Posterior vena cava (tissue), 2 donors: ENCODE data around the gene JMJD7. TPM values are rescaled to one million over a fixed set of nuclear protein-coding genes. Genes with fewer than 3 reads are reported as not detected.

Source experiments
- DNase-seq: peaks from one replicate; pipeline ENCODE4 v3.0.0-alpha.2; 2020; ENCODE audit warnings: low spot score
- intact Hi-C, 2 donors: fragments of 100-400 bp; cut with DNase I; formaldehyde crosslinking; loops; one replicate each; pipeline versions ENCODE4 v1.14.1 to v1.14.2; 2022 to 2023
- total RNA-seq, 2 donors: library from RNA; stranded (reverse); fragmentation: NEBNext Ultra II Directional; extraction: Animal tissue kit (Norgen Biotek cat#: 25700); gene quantifications; one replicate each; pipeline ENCODE4 v1.2.1, GENCODE V29; 2021
- donor health status: DM: yes; HTN: yes; CAD: no.
- donor health status: DM: yes; HTN: yes; CAD: no.

Gene JMJD7
- total RNA-seq, 2 donors from 2014 or later = 4.9 to 13.8 TPM

DNA sequence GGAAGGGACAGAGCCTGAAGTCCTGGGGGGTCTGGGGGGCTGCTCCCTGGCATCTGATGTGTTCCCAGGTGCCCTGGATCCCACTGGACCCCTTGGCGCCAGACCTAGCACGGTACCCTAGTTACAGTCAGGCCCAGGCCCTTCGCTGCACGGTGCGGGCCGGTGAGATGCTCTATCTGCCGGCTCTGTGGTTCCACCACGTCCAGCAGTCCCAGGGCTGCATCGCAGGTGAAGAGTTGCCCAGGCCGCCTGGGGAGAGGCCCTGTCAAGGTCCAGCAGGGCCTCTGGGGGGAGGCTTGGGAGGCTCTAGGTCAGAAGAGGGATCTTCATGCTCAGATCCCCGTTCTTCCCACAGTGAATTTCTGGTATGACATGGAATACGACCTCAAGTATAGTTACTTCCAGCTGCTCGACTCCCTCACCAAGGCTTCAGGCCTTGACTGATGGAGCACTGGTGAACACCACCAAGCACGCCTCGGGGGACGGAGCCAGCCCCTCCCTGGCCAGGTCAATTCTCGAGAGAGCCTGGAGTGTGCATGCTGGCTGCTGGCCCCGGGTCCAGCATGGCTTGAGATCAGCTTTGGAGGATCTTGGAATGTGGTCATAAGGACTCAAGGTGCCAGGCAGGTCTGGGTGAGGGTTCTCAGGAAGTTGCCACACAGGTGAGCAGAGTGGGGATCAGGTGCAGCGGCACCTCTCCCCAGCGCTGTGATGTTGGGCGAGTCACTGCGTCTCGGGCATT is 9.0 kb downstream of the JMJD7 start:
- DNase-seq = no peak
- intact Hi-C loops = no loop called here

DNA sequence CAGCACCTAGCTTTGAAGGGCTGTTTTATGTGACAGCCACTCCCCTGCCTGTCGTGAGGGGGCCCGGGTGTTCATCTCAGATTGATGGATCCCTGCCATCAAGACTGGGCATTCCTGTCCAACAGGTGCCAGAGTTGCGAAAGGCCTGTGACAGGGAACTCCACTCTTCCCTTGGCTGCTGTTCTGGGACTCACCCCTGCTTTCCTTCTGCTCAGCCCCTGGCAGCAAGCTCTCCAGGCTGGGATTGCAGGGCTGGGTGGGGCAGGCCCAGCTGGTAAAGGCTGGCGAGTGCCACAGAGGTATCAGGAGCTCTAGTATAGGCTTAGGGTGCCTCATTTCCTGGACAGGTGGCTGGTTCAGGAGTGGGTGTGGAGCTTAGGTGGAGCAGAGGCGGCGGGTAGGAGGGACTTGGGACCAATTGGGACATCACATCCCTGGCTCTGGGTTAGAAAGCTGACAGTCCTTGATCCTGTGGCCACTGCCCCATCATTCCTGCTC is 10.6 kb downstream of the JMJD7 start, which contains the start of gene PLA2G4B:
TSS of gene PLA2G4B (plus strand) at position 448 of the 498 bp plus-strand sequence. CDS start 67 bp downstream, outside the sequence.
- intact Hi-C loops = loop anchor here in 1 of 2 donors (1.0 kb wide), 1 partner anchor 19 kb away; no protein-coding TSS in a partner anchor

DNA sequence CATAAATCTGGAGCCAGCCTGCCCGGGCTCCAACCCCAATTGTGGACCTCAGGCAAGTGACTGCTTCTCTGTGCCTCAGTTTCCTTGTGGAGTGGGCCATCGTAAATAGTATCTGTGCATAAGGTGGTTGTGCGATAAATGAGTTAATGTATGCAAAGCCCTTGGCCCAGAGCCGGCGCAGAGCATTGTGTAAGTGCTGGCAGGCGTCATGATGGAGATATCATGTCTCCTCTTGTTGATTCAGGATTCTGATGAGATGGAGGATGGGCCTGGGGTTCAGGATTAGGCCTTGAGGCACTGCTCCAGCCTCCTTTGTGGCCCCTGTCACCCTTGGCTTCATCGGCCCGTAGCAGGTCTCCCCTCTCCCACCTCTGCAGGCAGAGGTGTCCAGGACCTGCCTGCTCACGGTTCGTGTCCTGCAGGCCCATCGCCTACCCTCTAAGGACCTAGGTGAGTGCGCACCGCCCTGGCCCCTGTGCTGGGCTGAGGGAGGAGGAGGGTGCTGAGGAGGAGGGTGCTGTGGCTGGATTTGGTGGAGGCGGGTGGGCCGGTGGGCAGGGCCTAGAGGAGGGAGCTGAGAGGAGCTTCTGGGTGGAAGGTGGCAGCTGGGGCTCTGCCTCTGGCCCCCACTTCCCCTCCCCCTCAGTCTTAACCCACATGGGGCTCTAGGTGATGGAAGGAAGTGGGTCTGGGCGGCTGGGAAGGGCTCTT is 12.0 kb downstream of the JMJD7 start:
- intact Hi-C loops = no loop called here
- DNase-seq = no peak

More for the DNA sequence above, 10.6 kb downstream of the JMJD7 start, which contains the start of gene PLA2G4B:
- DNase-seq = no peak

DNA sequence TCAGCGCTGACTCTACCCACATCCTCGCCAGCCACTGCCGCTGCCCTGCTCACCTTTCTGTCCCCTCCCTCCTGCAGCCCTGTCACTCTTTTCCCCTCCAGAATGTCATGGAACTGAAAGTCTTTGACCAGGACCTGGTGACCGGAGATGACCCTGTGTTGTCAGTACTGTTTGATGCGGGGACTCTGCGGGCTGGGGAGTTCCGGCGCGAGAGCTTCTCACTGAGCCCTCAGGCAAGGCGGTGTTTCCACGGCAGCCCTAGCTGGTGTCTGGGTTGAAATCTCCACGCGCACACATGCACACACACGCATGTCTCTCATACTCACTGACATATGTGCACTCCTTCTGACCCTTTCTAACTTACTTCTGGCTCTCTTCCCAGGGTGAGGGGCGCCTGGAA is 12.8 kb downstream of the JMJD7 start:
- no peak for DNase-seq
- intact Hi-C loops = no loop called here

DNA sequence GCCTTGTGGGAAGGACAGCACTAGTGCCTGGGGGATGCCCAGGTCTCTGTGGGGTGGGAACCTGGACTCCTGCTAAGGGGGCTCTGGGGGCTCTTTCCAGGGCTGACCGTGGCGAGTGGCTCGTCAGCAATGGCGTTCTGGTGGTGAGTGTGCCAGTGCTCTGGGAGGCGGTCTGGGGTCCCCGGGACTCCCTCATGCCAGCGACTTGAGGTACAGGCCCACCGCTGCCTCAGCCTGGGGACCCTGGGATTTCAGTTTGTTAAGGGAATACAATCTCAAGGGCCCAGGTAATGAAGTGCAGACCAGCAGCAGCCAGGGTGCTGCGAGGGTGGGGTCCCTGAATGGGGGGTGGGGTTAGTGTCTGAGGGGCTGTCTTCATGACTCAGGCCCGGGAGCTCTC is 13.2 kb downstream of the JMJD7 start:
- DNase-seq = no peak
- intact Hi-C loops = no loop called here

DNA sequence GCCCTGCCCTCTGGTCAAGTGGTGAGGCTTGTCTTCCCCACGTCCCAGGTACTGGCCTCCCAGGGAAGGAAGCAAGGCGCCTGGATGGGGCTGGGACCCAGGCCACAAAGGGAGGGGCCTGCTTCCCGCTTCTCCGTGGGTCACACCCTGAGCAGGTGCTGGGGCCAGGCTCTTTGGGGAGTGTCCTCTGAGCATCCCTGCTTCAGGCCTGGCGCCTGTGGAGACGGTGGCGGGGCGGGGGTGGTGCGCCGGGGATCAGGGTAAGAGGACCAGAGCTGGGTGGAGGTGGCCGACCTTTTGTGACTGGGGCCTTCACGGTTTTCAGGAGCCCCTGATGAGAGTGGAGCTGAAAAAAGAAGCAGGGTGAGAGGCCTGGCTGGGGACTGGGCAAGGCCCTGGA is 14.3 kb downstream of the JMJD7 start:
- intact Hi-C loops = no loop called here
- no peak for DNase-seq

DNA sequence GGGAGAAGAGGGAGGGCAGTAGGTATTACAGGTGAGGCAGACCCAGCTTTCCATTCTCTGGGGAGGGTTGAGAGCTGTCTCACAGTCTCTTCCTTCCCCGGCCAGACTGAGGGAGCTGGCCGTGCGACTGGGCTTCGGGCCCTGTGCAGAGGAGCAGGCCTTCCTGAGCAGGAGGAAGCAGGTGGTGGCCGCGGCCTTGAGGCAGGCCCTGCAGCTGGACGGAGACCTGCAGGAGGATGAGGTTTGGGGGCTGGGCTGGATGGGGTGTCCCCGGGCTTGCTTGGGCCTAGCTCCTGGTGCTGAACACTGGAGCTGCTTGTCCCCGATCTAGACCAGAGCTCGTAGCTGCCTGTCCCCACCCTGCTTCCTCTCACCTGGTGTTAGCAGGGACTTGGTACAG is 15.7 kb downstream of the JMJD7 start:
- DNase-seq = no peak
- intact Hi-C loops = no loop called here

DNA sequence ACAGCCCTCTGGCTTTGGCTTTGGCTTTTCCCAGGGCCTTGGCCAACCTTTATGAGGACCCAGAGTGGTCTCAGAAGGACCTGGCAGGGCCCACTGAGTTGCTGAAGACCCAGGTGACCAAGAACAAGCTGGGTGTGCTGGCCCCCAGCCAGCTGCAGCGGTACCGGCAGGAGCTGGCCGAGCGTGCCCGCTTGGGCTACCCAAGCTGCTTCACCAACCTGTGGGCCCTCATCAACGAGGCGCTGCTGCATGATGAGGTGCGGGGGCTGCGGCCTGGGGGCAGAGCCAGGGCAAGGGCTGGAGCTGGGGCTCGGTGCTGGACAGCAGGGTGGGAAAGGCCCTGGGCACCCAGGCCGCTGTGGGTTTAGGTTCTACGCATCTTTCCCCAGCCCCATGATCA is 16.9 kb downstream of the JMJD7 start:
- intact Hi-C loops = no loop called here
- DNase-seq = no peak

DNA sequence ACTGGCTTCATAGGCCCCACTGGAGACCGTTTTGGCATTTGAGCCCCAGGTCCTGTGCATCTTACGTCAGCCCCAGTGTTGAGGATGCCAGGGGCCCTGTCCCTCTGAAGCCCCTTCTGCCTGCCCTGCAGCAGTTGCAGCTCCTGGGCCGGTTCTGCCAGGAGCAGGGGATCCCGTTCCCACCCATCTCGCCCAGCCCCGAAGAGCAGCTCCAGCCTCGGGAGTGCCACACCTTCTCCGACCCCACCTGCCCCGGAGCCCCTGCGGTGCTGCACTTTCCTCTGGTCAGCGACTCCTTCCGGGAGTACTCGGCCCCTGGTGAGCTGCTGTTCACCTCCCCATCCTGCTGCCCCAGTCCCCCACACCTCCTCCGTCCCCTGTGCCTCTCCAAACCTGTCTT is 19.3 kb downstream of the JMJD7 start:
- intact Hi-C loops = no loop called here
- DNase-seq = no peak

DNA sequence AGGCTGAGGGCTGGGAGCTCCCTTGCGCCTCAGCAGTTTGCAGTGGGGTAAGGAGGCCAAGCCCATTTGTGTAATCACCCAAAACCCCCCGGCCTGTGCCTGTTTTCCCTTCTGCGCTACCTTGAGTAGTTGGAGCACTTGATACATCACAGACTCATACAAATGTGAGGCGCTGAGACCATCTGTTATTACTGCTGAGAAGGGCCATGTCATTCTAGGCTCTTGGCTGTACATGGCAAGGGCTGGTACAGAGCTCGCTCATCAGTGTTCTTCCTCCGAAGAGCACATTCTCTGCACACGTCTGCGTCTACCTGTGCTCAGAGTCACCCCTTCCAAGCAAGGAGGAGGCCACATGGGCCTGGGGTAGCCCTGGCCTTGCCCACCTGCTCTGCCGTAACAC is 20.1 kb downstream of the JMJD7 start:
- no peak for DNase-seq
- intact Hi-C loops = no loop called here

DNA sequence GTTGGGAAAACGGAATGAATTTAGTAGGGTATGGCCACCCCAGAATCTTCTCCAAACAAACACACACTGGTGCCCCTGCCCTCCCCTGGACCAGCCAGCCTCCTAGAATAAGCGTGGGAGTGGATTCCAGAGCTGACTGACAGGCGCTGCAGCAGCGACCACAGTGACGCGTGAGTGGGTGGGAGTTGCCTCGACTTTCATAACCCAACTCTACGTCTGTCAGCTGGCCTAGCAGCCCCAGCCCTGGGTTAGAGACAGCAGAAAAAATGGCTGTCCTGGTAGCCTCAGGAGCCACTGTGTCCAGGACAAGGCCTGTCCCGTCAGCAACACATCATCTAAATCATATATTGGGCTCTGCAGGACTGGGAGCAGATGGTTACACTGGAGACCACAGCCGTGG is 20.7 kb downstream of the JMJD7 start:
- no peak for DNase-seq
- intact Hi-C loops = no loop called here

DNA sequence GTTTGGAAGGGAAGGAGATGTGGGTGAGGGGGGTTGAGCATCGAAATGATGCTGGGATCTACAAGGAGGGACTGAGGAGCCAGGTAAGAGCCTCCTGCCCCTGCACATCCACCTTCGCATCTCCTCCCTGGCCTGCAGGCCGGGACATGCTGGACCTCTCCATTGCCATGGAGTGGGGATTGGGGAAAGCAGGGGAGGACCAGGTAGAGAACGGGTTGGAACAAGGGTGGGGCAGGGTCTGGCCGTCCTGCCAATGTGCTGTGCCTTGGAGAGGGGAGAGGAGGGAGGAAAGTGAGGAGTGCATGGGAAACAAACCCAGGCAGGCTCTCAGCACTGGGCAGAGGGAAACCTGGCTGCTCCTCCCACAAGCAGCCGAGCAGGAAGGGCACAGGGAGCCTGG is 21.3 kb downstream of the JMJD7 start:
- intact Hi-C loops = no loop called here
- DNase-seq = no peak

DNA sequence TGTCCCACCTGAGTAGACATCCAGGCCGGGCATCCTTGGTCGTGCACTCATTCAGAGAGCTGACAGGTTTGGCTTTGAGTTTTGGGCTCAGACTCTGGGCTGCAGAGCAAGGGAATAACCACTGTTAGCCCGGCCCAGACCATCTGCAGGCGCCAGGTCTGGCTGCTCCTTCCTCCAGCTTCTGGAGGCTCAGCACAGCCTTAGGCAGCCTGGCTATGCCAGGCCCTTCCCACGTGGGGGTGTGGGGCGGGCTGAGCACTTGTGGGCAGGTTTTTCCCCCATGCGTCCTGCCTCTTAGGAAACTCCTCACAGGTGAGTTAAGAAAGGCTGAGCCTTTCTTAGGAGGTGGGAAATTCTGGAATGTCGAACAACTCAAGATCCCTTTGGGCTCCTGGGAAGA is 22.0 kb downstream of the JMJD7 start:
- intact Hi-C loops = loop anchor here in 1 of 2 donors (2.0 kb wide), 1 partner anchor 49 kb away; no protein-coding TSS in a partner anchor
- DNase-seq = no peak

DNA sequence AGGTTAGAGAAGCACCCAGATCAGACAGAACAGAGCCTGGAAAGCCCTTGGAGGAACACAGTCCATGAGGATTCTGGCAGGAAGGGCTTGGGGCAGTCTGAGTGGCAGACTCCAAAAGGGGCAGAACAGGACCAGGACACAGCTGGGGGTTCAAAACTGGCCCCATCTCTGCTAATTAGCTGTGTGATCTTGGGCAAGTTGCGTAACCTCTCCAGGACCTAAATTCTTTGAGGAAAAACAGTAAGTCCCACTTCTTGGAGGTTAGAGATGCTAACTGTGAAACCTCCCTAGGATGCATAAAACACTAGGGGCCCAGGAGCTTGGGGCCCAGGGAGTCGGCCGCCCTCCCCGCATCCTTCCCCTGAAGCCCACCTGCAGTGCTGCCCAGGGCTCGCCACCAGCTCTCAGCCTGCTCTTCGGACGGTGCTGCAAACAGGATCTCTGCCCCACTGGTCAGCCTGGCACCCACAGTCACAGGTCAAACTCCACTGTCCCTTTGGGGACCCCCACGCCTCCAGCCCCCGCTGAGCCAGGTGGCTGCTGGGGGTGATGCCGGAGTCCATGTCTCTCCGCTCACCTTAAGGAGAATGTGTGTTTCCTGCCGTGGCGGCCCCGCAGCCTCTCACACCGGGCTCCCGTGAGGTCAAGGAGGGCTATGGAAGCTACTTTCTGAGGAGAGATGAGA is 22.7 kb downstream of the JMJD7 start:
- no peak for DNase-seq
- intact Hi-C loops = loop anchor here in 1 of 2 donors (2.0 kb wide), 1 partner anchor 48 kb away; no protein-coding TSS in a partner anchor

DNA sequence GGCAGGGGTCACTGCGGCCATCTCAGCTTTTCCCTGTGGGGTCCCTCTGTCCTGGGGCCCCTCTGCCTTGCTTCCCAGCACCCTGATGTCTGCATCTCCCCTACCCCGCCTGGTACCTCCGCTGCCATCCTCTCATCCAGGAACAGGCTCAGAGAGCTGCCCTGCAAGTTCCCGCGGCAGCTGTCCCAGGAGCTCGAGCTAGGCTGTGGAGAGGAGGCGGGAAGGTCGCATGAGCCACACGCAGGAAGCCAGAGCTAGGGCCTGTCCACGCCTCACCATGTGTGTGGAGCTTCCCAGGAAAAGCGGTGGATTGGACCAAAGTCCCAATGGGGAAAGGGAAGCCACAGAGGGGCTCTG is 23.3 kb downstream of the JMJD7 start:
- DNase-seq = no peak
- intact Hi-C loops = loop anchor here in 1 of 2 donors (2.0 kb wide), 1 partner anchor 48 kb away; no protein-coding TSS in a partner anchor

DNA sequence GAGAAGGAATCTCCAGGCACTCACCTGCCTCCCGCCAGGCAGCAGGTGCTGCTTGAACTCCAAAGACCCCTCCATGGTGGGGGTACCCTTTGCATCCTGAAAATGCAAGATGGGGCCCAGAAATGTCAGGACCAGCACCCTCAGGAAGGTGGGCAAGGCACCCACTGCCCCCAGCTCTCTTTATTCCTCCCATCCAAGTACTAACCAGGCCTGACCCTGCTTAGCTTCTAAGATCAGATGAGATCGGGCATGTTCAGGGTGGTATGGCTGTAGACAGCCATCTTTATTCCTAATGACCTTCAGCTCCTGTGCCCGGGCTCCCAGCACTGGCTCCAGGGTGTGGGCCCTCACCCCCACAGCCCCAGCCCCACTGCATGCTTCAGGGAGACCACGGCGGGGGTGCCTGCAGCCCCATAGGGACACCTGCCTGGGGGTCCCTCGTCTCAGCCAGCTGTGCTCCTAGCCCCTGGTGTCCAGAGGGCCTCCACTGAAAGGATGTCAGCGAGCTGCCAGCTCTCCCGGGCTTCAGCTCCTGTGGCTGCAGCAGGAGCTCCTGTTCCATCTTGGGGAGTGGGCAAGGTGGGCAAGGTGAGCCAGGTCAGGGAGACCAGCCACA is 24.0 kb downstream of the JMJD7 start:
- intact Hi-C loops = loop anchor here in 1 of 2 donors (2.0 kb wide), 1 partner anchor 47 kb away; no protein-coding TSS in a partner anchor
- no peak for DNase-seq

DNA sequence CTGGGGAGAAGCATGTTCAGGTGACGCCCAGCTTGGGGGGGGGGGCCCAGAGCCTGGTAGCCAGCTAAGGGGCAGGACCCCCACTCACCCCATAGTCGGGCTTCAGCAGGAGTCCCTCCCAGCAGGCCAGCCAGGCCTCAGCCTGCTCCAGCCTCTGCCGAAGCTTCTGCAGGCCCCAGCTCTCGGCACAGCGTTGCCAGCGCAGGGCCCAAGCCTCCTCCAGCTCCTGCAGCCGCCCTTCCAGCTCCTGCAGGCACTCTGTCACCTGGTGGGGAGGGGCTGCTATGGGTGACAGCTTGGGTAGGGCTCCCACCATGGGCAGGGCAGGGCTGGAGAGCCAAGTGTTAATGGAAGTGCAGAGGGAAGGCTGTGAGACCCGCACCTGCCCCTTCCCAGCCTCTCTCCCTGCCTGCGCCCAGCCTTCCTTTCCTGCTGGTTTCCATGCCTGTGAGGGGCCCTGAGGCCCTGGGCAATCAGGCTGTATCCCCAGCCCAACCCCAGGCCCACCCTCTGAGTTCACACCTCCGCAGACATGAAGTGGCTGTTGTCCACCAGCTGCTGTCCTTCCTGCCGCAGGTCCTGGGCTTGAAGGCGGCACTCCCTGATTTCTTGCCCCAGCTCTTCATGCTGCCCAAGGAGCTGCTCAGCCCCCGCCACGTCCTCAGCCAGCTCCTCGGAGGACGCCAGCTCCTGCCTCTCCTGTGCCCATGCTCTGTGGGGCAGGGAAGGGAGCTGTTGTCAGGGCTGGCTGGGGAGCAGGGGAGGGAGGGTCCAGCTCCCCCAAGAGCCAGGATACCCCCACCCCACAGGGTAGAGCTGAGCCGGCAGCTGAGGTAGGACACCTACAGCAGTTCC is 25.1 kb downstream of the JMJD7 start:
- DNase-seq = no peak
- intact Hi-C loops = no loop called here

DNA sequence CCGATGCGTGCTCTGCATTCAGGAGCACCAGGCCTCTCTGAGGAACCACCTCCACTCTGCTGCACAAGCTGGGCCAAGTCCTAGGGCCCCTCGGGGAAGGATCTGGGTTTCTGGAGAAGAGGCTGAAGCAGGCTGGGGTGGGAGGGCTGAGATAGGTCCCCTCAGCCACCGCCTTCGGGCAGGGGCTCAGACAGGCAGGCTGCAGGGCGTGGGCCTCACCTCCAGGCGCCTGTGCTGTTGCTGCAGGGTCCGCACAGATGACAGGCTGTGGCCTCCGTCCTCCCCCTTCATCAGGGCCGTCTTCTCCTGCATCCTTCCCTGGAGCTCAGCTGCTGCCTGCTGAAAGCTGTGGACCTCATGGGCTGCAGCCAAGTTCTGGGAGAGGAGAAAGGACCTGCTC is 25.9 kb downstream of the JMJD7 start:
- intact Hi-C loops = no loop called here
- no peak for DNase-seq

DNA sequence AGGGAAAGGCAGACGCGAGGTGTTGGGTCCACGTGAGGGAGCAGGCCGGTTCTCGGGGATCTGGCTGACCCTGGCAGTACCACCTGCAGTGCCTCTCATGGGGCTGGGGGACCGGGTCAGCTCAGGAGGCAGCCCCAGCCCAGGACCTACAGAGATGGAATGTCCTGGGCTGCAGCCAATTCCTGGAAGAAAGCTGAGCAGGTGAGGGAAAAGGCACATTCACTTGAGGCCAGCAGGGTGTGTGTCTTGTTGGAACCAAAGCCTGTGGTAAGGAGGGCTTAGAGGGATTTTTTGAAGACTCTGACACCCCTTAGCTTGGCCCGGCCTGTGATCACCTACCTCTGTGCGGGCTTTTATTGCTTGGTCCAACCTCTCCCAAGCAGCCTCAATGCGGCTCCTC is 26.6 kb downstream of the JMJD7 start:
- DNase-seq = no peak
- intact Hi-C loops = no loop called here
